ENCODE measurements around the gene ATP8A2.

Gene ATP8A2

GRCh38 chr13:25886438-25887214, 514.9 kb downstream of the ATP8A2 start:
- DNase-seq (ENCODE audit: low spot score): no peak

GRCh38 chr13:25887962-25888655, 516.3 kb downstream of the ATP8A2 start:
- peak; percentile 41 for DNase-seq (ENCODE audit: low spot score)

GRCh38 chr13:25890671-25891212, 519.0 kb downstream of the ATP8A2 start:
- DNase-seq (ENCODE audit: low spot score): no peak

GRCh38 chr13:25898991-25899390, 527.2 kb downstream of the ATP8A2 start:
- DNase-seq (ENCODE audit: low spot score): no peak

GRCh38 chr13:25899464-25899863, 527.7 kb downstream of the ATP8A2 start:
- no peak for DNase-seq (ENCODE audit: low spot score)

GRCh38 chr13:25899952-25900351, 528.2 kb downstream of the ATP8A2 start:
- DNase-seq (ENCODE audit: low spot score): no peak

GRCh38 chr13:25901460-25902376, 529.9 kb downstream of the ATP8A2 start:
- peak; percentile 80 for DNase-seq (ENCODE audit: low spot score)

- no peak for DNase-seq (ENCODE audit: low spot score)
Observed at GRCh38 chr13:25902455-25902854, 530.7 kb downstream of the ATP8A2 start.

- peak; percentile 10 for DNase-seq (ENCODE audit: low spot score)
Observed at GRCh38 chr13:25902891-25903341, 531.1 kb downstream of the ATP8A2 start.

- no peak for DNase-seq (ENCODE audit: low spot score)
Observed at GRCh38 chr13:25904830-25905229, 533.1 kb downstream of the ATP8A2 start.

GRCh38 chr13:25905611-25906010, 533.8 kb downstream of the ATP8A2 start:
- DNase-seq (ENCODE audit: low spot score): no peak

GRCh38 chr13:25906191-25906661, 534.5 kb downstream of the ATP8A2 start:
- no peak for DNase-seq (ENCODE audit: low spot score)

- no peak for DNase-seq (ENCODE audit: low spot score)
Observed at GRCh38 chr13:25908366-25908765, 536.6 kb downstream of the ATP8A2 start.

- no peak for DNase-seq (ENCODE audit: low spot score)
Observed at GRCh38 chr13:25910243-25910642, 538.5 kb downstream of the ATP8A2 start.

- no peak for DNase-seq (ENCODE audit: low spot score)
Observed at GRCh38 chr13:25910991-25911419, 539.2 kb downstream of the ATP8A2 start.

- no peak for DNase-seq (ENCODE audit: low spot score)
Observed at GRCh38 chr13:25912961-25913360, 541.2 kb downstream of the ATP8A2 start.

GRCh38 chr13:25915840-25916518, 544.2 kb downstream of the ATP8A2 start:
- no peak for DNase-seq (ENCODE audit: low spot score)

- DNase-seq (ENCODE audit: low spot score): no peak
Observed at GRCh38 chr13:25920277-25920676, 548.5 kb downstream of the ATP8A2 start.

GRCh38 chr13:25920931-25921330, 549.2 kb downstream of the ATP8A2 start:
- DNase-seq (ENCODE audit: low spot score): no peak

GRCh38 chr13:25922376-25922775, 550.6 kb downstream of the ATP8A2 start:
- no peak for DNase-seq (ENCODE audit: low spot score)

Data from CD4-positive, alpha-beta T cell treated with Interleukin-2 at 100 ng/mL for 4 hours (primary cell).